COLO829 (cell line): ENCODE results near the gene FRMD1.

Experiments
- DNase-seq: peaks from one replicate; pipeline ENCODE4 v3.0.0; 2012; ENCODE audit warnings: low spot score

FRMD1 gene

GRCh38 chr6:168042426-168043192 lies 36.4 kb downstream of the FRMD1 start:
- no peak for DNase-seq

GRCh38 chr6:168041928-168042327 lies 37.1 kb downstream of the FRMD1 start:
- DNase-seq = no peak

DNA sequence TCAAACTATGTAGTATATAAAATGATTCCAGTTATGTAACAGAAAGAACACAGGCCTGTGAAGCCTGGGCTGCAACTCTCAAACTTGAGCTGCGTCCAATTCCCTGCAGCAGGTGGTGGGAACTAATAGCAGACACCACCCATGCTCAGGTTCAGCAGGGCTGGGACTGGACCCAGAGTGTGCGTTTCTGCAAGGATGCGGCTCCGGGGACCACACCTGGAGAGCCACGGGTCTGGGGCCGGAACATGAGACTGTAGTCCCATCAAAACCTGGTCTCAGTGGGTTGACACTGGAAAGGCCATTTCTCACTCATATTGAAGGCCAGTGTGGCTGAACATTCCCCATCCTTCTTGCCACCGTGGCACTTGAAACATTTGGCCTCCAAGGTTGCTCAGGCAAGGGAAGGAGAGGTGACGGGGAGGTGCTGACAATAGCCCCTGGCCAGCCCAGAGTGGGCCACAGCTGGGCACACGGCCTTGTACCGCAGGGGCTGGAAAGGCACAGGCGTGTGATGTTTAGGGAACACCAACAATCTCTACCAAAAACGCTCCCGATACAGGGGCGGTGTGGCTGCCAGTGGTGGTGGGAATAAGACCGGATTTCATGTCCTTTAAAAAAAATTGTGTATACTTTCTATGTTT lies 38.0 kb downstream of the FRMD1 start:
- no peak for DNase-seq

DNA sequence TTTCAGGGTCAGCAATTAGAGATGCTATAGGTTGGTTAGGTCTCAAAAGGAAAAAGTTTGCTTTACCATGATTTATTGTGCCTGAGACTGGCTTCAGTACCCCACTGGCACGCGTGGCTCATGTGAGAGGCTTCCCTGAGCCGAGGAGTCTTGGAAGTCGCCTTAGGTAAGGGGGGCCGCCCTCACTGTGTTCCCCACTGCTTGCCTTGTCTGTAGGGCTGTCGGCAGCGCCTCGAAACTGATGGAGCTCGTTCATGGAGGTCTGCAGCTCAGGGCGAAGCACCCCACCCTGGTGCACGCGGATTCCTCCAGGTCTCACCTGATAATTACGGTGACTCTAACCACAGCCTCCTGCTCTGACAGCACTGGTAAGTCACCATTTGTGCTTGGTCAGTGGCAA lies 39.2 kb downstream of the FRMD1 start:
- DNase-seq = no peak

- DNase-seq = no peak
Observed at GRCh38 chr6:168039301-168039700, 39.7 kb downstream of the FRMD1 start.

DNA sequence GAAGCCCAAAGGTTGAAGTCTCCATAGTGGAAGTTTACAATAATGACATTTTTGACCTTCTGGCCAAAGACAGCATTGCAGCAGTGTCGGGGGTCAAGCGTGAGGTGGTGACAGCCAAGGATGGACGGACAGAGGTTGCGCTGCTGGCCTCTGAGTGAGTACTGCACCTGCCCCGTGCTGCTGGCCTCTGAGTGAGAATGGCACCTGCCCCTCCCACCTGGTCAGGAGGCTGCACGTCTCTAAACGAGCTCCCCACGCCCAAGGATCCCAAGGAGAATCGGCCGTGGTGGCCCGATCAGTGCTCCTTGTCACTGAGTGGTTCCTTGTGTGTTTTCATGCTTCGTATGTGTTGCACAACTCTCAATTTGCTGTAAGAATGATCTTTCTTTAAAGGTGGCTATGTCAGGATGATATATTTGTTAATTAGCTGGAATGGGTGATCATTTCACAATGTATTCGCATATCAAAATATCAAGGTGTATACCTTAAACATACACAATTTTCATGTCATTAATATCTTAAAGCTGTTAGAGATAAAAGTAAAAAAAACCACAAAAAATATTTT lies 40.4 kb downstream of the FRMD1 start:
- DNase-seq = no peak

DNA sequence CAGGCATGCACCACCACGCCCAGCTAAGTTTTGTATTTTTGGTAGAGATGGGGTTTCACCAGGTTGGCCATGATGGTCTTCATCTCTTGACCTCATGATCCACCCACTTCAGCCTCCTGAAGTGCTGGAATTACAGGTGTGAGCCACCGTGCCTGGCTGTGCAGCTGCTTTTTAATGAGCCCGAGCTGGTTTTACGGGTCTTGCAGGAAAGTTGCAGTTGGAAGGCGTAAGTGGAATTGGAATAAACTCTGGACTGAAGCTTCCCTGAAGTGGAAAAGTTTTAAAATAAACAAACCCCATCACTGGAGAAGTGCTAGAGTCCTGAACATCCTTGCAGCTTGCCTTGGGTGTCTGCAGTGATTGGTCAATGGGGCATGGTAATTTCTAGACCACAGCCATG lies 41.2 kb downstream of the FRMD1 start:
- DNase-seq = no peak

DNA sequence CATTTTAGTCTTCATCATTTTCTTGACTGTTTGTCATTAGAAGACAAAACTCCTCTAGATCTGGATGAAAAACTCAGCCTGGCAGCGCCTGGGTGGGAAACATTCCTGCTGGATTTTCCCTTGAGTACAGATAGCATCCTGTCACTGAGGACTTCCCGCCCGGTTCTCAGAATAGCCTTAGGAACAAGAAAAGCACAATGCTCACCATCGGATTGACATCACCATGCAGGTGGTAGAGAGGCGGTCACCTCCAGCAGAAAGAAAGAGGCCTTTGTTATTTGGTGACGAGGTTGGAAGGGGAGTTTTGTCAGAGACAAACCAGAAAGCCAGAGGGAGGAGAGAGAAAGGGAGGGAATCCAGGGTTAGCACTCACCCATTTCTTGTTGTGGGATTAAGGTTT lies 41.8 kb downstream of the FRMD1 start:
- peak; percentile 22 for DNase-seq

GRCh38 chr6:168035661-168036545 lies 43.1 kb downstream of the FRMD1 start:
- no peak for DNase-seq

DNA sequence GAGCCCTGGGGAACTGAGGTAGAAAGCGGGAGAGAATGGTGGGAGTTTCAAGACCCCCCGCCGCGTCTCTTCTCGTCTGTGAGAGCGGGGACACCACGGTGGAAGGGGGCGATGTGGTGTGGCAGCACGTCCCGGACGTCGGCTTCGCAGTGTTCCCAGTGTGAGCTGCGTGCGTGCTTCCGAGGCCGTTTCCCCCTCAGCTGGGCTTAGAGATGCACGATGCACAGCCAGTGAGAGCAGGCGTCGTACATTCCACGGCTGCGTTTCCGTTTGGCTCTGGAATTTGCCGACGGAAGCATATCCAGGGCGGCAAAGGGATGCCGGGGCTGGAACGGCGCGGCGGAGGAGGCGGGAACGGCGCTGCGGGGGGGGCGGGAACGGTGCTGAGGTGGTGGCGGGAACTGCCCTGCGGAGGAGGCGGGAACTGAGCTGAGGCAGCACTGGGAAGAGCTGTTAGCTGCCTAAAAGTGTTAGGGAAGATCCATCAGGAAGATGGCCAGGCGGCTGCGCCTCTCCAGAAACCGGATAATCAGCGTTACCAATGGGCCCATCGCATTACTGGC lies 43.8 kb downstream of the FRMD1 start:
- no peak for DNase-seq

DNA sequence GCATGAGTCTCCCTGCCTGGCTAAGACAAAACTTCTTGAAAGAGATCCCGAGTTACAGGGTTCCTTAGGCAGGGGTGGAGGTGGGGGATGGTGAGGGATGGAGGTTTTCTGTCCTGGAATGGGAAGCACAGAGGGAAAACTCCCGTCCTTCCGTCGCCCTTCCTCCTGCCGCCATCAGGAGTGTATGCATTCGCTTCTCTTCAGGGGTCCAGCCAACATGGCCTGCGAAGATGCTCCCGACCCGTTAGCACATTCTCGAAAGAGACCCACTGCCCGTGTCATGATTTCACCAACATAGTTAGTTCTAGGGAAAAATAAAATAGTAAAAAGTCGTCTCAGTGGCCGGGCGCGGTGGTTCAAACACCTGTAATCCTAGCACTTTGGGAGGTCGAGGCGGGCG lies 44.5 kb downstream of the FRMD1 start:
- no peak for DNase-seq

DNA sequence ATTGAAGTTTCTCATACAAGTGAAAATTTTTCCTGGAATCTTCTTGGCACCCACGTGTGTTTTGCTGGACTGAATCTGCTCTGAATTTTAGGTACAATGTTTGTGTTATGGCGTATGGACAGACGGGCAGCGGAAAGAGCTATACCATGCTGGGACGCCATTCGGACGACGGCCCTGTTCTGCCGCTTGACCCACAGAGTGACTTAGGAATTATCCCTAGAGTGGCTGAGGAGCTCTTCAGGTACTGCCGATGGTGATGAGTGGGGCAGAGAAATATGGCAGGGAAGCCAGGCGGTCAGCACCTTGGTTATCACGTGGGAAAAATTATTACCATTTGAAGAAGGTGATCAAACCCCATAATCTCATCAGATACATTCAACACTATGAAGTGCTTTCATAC lies 45.2 kb downstream of the FRMD1 start:
- DNase-seq = no peak

GRCh38 chr6:168032005-168032760 lies 46.8 kb downstream of the FRMD1 start:
- no peak for DNase-seq

DNA sequence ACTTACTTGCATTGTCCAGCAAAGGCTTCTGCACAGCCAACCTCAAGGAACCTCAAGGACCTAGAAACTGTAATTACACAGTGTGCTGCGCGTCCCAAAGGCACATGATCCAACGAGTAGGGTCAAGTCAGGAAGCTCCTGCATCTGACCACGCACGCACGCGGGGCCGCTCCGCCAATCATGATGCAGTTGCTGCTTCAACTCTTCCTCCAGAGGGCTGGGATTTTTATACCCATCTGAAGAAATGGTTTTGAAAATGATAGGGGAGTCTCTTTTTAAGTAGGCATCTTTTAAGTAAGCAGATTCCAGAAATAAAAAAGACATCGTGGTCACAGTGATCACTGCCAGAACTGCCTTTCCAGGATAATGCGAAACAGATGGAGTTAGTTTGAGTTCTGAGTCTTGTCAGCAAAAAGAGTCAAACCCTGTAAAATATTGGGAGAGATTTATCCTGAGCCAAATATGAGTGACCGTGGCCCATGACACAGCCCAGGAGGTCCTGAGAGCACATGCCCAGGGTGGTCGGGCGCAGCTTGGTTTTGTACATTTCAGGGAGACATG lies 47.5 kb downstream of the FRMD1 start:
- no peak for DNase-seq

DNA sequence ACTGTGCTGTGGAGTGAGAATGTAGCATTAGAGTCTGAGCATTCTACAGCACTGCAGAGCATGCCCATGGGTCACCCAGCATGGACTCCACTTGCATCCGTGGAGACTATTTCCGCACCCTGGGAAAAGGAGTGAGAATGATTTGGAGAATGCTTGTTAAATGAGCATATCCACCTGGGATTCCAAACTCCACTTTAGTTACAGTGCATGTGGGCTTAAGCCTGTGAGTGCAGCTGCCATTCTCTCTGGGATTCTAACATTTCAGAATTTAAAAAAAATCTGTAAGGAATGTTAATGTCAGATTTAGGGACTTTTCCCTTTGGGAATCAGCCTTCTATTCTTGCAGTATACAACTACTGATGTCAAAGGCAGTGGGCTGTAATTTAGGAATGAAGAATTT lies 48.1 kb downstream of the FRMD1 start:
- DNase-seq = no peak

- no peak for DNase-seq
Observed at GRCh38 chr6:168030218-168030746, 48.7 kb downstream of the FRMD1 start.

DNA sequence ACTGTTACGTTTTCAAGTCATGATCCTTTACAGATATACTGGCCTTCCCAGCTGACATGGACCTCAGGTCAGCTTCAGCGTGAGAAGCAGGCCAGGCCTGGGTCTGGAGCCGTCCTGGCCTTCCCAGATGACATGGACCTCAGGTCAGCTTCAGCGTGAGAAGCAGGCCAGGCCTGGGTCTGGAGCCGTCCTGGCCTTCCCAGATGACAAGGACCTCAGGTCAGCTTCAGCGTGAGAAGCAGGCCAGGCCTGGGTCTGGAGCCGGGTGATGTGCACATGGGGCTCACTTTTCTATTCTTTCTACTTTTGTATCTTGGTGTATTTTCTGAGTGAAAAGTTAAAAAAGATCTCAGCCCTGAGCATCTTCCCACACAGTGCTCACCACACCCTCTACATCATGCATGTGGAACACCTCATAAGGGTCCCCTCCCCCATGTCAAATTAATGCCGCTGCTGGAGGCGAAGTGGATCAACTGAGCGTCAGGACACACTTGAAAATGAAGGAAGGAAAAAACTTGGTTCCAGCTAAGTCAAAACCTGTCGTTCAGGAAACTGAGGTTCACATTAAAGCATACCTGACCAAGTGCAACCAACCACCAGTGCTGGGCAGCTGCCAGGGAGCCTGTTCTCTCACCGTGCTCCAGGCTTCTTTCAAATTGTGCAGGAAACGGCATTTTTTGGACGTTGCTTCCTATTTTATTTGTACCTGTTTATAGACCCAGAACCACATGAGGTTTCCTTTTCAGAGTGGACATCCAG lies 49.4 kb downstream of the FRMD1 start:
- no peak for DNase-seq

DNA sequence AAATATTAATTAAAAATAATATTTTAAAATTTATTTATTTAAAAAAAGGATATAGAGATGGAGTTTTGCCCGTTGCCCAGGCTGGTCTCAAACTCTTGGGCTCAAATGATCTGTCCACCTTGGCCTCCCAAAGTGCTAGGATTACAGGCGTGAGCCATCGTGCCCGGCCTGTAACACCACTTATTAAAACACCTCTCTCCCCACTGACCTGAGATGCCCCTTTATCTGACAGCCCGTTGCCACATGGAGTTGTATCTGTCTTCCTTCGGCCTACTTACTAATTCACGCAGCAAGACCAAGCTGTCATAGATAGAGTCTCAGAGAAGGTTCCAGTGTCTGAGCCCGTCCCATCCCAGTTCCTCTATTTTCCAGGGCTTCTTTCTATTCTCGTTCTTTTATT lies 50.8 kb downstream of the FRMD1 start:
- DNase-seq = no peak

- DNase-seq = no peak
Observed at GRCh38 chr6:168027521-168027920, 51.5 kb downstream of the FRMD1 start.

- no peak for DNase-seq
Observed at GRCh38 chr6:168026925-168027324, 52.1 kb downstream of the FRMD1 start.
